Bronchial epithelial cell (primary cell): ENCODE results near the gene FGF8. TPM values are rescaled to one million over a fixed set of nuclear protein-coding genes. Genes with fewer than 3 reads are reported as not detected.
A peak's percentile ranks its signal among the peaks of the same experiment; 100 is the strongest.

Experiments
- DNase-seq: peaks from one replicate; pipeline ENCODE4 v3.0.0-alpha.2; 2010; ENCODE audit warnings: low read depth
- FAIRE-seq: peaks from 2 replicates; lab custom pipeline; 2011; peaks lifted over from hg19 to GRCh38; lab: Jason Lieb, UNC
- H3K27me3 ChIP-seq: 2 replicates; pipeline ENCODE4 v1.5.1; 2011; ENCODE audit warnings: low read length; ENCODE audit not compliant: control insufficient read depth, insufficient read depth
- H3K36me3 ChIP-seq: 2 replicates; pipeline ENCODE4 v1.5.1; 2011; ENCODE audit warnings: low read length; ENCODE audit not compliant: control insufficient read depth, insufficient read depth
- H3K4me3 ChIP-seq: 2 replicates; pipeline ENCODE4 v1.5.1; 2011; ENCODE audit warnings: mild to moderate bottlenecking, low read depth, low read length, control low read depth
- CTCF ChIP-seq: IDR thresholded peaks from 2 replicates; pipeline ENCODE4 v1.5.1; 2011; ENCODE audit warnings: mild to moderate bottlenecking, moderate library complexity, low read length, control low read depth, inconsistent platforms; ENCODE audit not compliant: insufficient read depth, severe bottlenecking
- total RNA-seq: library from RNA; depleted of rRNA; stranded (reverse); fragments of >200 nt; gene quantifications from 2 replicates; pipeline ENCODE4 v1.2.1, GENCODE V29; 2014

The FGF8 gene
- 0.26 and 0.38 TPM in 2 replicates for total RNA-seq

GRCh38 chr10:101775273-101776160, at the start of gene FGF8:
Gene FGF8 (minus strand): TSS chr10:101776114. CDS start chr10:101775900, 214 bp downstream.
- no peak for TF ChIP-seq CTCF
- H3K27me3 ChIP-seq = peaks cover 40% of the 10 kb centered on the region
- peaks cover 1% of the 10 kb centered on the region for H3K36me3 ChIP-seq
- FAIRE-seq (no peak), DNase-seq (no peak)
- H3K4me3 ChIP-seq = no peak within 1 kb of the TSS

GRCh38 chr10:101824736-101825135, 48.8 kb upstream of the FGF8 start:
- peaks cover 1% of the 10 kb centered on the region for H3K36me3 ChIP-seq
- no peak overlapping the region for H3K4me3 ChIP-seq
- H3K27me3 ChIP-seq = no peaks in the 10 kb centered on the region
- FAIRE-seq (no peak), DNase-seq (no peak)
- TF ChIP-seq CTCF = no peak

- DNase-seq (peak; percentile 75), FAIRE-seq (no peak)
- no peaks in the 10 kb centered on the region for H3K27me3 ChIP-seq
- H3K4me3 ChIP-seq = peak overlapping the region; percentile 31
- no peak for TF ChIP-seq CTCF
- no peaks in the 10 kb centered on the region for H3K36me3 ChIP-seq
These were observed 43.1 kb upstream of the FGF8 start for GRCh38 chr10:101818872-101819633.

- DNase-seq (peak; percentile 99), FAIRE-seq (peak; percentile 82)
- Histone ChIP-seq H3K27me3 (no peaks in the 10 kb centered on the region), H3K36me3 (peaks cover 2% of the 10 kb centered on the region), H3K4me3 (peak within 1 kb of the TSS; percentile 95)
- no peak for TF ChIP-seq CTCF
These were observed 42.4 kb upstream of the FGF8 start, which contains the start of gene OGA for GRCh38 chr10:101818119-101818871. Gene OGA (minus strand): TSS chr10:101818444. CDS start chr10:101818022, 422 bp downstream.

GRCh38 chr10:101817337-101818118, 41.6 kb upstream of the FGF8 start:
- peak; percentile 88 for DNase-seq
- Histone ChIP-seq H3K36me3 (peaks cover 3% of the 10 kb centered on the region), H3K4me3 (peak overlapping the region; percentile 95), H3K27me3 (no peaks in the 10 kb centered on the region)
- FAIRE-seq = no peak
- no peak for TF ChIP-seq CTCF
